ENCODE data around the gene APLNR.
"Not testable (repeated sequence)": the region's sequence is repeated elsewhere in the genome, so short reads cannot be mapped to it uniquely, and the experiment has no call there.

Gene APLNR

GRCh38 chr11:57237204-57237681, at the start of gene APLNR:
Gene APLNR, minus strand, starts transcription at chr11:57237250. Its CDS starts 246 bp downstream, at chr11:57237004.
- in situ Hi-C loops (cut with MboI; ENCODE audit: low sequenced_read_pairs) = no loop called here

GRCh38 chr11:57283231-57283990, 46.4 kb upstream of the APLNR start:
- in situ Hi-C loops (cut with MboI; ENCODE audit: low sequenced_read_pairs) = no loop called here

- in situ Hi-C loops (cut with MboI; ENCODE audit: low sequenced_read_pairs) = not testable (repeated sequence)
Observed at GRCh38 chr11:57281546-57281945, 44.5 kb upstream of the APLNR start.

GRCh38 chr11:57279116-57279515, 42.1 kb upstream of the APLNR start:
- in situ Hi-C loops (cut with MboI; ENCODE audit: low sequenced_read_pairs) = no loop called here

- in situ Hi-C loops (cut with MboI; ENCODE audit: low sequenced_read_pairs) = no loop called here
Observed at GRCh38 chr11:57278721-57279095, 41.7 kb upstream of the APLNR start.

- in situ Hi-C loops (cut with MboI; ENCODE audit: low sequenced_read_pairs) = no loop called here
Observed at GRCh38 chr11:57277845-57278720, 41.0 kb upstream of the APLNR start.

- in situ Hi-C loops (cut with MboI; ENCODE audit: low sequenced_read_pairs) = no loop called here
Observed at GRCh38 chr11:57276971-57277675, 40.1 kb upstream of the APLNR start.

GRCh38 chr11:57276169-57276970, 39.3 kb upstream of the APLNR start:
- in situ Hi-C loops (cut with MboI; ENCODE audit: low sequenced_read_pairs) = no loop called here

GRCh38 chr11:57275582-57275981, 38.5 kb upstream of the APLNR start:
- in situ Hi-C loops (cut with MboI; ENCODE audit: low sequenced_read_pairs) = no loop called here

GRCh38 chr11:57274904-57275498, 38.0 kb upstream of the APLNR start:
- in situ Hi-C loops (cut with MboI; ENCODE audit: low sequenced_read_pairs) = loop anchor here (25.0 kb wide), 1 partner anchor 438 kb away; no protein-coding TSS in a partner anchor

- in situ Hi-C loops (cut with MboI; ENCODE audit: low sequenced_read_pairs) = loop anchor here (25.0 kb wide), 1 partner anchor 436 kb away; no protein-coding TSS in a partner anchor
Observed at GRCh38 chr11:57273448-57274058, 36.5 kb upstream of the APLNR start.

- in situ Hi-C loops (cut with MboI; ENCODE audit: low sequenced_read_pairs) = loop anchor here (25.0 kb wide), 1 partner anchor 432 kb away; no protein-coding TSS in a partner anchor
Observed at GRCh38 chr11:57269571-57270021, 32.5 kb upstream of the APLNR start.

GRCh38 chr11:57266157-57266556, 29.1 kb upstream of the APLNR start:
- in situ Hi-C loops (cut with MboI; ENCODE audit: low sequenced_read_pairs) = loop anchor here (25.0 kb wide), 1 partner anchor 429 kb away; no protein-coding TSS in a partner anchor

GRCh38 chr11:57263351-57263750, 26.3 kb upstream of the APLNR start:
- in situ Hi-C loops (cut with MboI; ENCODE audit: low sequenced_read_pairs) = loop anchor here (25.0 kb wide), 1 partner anchor 426 kb away; no protein-coding TSS in a partner anchor

GRCh38 chr11:57262157-57262556, 25.1 kb upstream of the APLNR start:
- in situ Hi-C loops (cut with MboI; ENCODE audit: low sequenced_read_pairs) = loop anchor here (25.0 kb wide), 1 partner anchor 425 kb away; no protein-coding TSS in a partner anchor

- in situ Hi-C loops (cut with MboI; ENCODE audit: low sequenced_read_pairs) = loop anchor here (25.0 kb wide), 1 partner anchor 424 kb away; no protein-coding TSS in a partner anchor
Observed at GRCh38 chr11:57260937-57261783, 24.1 kb upstream of the APLNR start.

- in situ Hi-C loops (cut with MboI; ENCODE audit: low sequenced_read_pairs) = loop anchor here (25.0 kb wide), 1 partner anchor 419 kb away; no protein-coding TSS in a partner anchor
Observed at GRCh38 chr11:57256119-57256518, 19.1 kb upstream of the APLNR start.

GRCh38 chr11:57255618-57256017, 18.6 kb upstream of the APLNR start:
- in situ Hi-C loops (cut with MboI; ENCODE audit: low sequenced_read_pairs) = loop anchor here (25.0 kb wide), 1 partner anchor 418 kb away; no protein-coding TSS in a partner anchor
